ENCODE measurements around the gene TENM4.

TENM4 gene

DNA sequence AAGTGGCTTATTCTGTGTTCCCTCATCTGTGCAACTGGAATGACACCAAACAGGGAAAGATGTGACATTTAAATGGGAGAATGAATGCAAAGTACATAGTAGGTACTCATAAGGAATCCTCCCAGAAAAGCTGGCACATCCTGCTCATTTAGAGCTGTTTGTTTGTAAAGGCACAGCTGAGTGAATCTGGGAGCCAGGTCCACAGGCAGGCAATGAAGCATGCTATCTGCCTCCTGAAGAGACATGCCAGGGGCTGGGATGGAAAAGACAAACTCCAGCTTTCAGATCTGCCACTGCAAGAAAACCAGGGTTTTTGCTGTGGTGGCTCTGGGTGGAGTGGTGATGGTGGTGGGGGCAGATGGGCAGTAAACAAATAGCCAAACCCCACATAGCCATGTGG lies 150.1 kb downstream of the TENM4 start:
- no peak for DNase-seq

- no peak for DNase-seq
These were observed 152.9 kb downstream of the TENM4 start for GRCh38 chr11:79287952-79288351.

- DNase-seq: no peak
These were observed 155.1 kb downstream of the TENM4 start for GRCh38 chr11:79285756-79286155.

DNA sequence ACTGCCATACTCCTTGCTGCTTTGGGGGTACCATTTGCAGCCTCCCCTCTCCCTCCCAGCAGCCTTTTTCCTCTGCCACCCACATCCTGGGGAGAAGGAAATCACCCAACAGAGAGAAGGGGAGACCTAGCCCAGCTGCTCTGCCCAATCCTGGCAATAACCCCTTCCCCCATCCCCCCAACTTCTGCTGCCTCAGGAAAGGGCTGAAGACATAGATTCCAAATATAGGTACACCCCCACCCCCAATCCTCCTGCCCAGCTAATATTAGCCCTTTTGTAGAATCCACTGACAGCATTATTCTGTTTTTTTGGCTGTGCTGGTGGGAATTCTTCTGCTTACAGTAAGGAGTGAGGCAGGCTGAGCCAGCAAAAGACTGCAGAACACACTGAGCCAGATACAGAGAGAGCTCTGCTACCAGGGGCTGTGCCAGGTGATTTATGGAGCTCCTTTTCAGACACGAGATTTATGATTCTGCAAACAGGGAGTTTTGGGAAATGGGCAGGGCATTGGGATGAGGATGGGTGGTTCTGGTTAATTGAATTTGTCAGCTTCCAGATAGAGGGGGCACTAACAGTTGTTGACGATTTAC lies 164.0 kb downstream of the TENM4 start:
- DNase-seq: no peak

- no peak for DNase-seq
These were observed 166.0 kb downstream of the TENM4 start for GRCh38 chr11:79274636-79275331.

- no peak for DNase-seq
These were observed 167.0 kb downstream of the TENM4 start for GRCh38 chr11:79273781-79274180.

GRCh38 chr11:79269611-79270307 lies 171.1 kb downstream of the TENM4 start:
- no peak for DNase-seq

DNA sequence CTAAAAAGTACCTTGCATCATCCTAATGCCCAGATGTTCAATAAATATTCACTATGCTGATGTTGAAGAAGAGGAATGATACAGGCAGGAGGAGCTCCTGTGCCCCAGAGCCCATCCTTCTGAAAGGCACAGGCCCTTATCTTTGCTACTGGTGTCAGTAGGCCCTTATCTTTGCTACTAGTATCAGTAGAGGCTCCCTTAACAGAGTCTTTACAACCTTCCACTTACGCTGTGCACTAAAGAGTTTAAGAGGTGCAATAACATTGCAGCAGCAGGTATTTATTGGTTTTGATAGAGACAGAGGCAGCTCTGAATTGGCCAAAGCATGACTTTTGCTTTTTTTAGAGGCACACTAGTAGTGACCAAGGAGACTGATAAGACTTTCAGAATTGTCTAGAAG lies 174.4 kb downstream of the TENM4 start:
- DNase-seq: no peak

GRCh38 chr11:79265756-79266322 lies 175.0 kb downstream of the TENM4 start:
- DNase-seq: no peak

DNA sequence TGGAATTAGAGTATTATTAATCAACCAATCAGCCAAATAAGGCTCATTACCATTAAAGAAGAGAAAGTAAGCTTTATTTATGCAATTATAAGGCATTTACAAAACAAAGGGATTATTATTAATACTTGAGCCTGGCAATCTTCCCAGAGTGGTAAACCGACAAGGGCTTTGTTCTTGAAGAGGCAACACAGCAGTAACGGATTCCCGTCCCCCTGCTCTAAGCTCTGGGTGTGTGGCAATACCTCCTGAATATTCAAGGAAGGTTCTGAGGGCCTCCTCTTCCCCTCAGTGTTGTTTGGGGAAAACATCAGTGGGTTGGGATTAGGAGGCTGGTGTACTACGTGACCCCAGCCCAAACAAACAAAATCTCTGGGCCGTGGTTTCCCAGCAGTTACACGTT lies 176.5 kb downstream of the TENM4 start:
- no peak for DNase-seq

DNA sequence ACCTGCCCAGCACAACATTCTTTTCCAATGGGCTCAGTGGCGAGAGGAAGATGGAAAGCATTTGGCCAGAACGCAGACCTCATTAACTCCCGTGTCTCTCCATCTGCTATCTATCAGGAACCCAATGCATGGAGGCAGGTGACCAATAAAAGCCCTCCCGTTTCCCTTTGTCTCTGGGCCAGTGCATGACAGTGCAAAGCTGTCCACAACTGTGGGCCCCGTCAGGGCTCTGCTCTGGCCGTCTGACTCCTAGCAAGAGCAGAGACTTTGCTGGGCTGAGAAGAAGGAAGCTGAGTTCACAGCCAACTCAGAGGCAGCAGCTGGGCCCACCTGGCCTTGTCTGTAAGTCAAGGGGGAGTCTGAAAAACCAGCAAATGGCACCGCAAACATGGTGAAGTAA lies 177.8 kb downstream of the TENM4 start:
- no peak for DNase-seq

GRCh38 chr11:79262221-79262620 lies 178.6 kb downstream of the TENM4 start:
- no peak for DNase-seq

GRCh38 chr11:79261684-79262083 lies 179.1 kb downstream of the TENM4 start:
- DNase-seq: no peak

- no peak for DNase-seq
These were observed 181.0 kb downstream of the TENM4 start for GRCh38 chr11:79259800-79260199.

DNA sequence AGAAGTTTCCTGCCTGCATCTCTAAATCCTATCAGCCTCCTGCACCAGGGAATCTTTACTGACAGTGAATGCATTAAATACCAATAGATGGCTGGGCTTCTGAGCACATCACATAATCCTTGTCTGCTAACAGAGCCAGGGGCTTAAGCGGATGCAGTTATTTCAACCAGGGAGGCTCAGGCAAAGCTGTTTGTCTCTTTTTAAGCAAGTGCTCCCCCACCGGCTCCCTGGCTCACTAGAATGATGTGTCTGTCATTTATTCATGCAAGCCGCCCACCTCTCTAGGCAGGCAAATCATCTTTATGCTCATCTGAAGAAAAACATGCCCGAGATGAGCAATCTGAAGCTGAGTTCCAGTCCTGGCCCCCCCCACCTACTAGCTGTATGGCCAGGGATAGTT lies 182.3 kb downstream of the TENM4 start:
- no peak for DNase-seq

GRCh38 chr11:79255965-79256364 lies 184.9 kb downstream of the TENM4 start:
- DNase-seq: no peak

GRCh38 chr11:79253280-79253679 lies 187.6 kb downstream of the TENM4 start:
- DNase-seq: no peak

GRCh38 chr11:79249295-79249993 lies 191.4 kb downstream of the TENM4 start:
- DNase-seq: no peak

- no peak for DNase-seq
These were observed 196.0 kb downstream of the TENM4 start for GRCh38 chr11:79244798-79245197.

DNA sequence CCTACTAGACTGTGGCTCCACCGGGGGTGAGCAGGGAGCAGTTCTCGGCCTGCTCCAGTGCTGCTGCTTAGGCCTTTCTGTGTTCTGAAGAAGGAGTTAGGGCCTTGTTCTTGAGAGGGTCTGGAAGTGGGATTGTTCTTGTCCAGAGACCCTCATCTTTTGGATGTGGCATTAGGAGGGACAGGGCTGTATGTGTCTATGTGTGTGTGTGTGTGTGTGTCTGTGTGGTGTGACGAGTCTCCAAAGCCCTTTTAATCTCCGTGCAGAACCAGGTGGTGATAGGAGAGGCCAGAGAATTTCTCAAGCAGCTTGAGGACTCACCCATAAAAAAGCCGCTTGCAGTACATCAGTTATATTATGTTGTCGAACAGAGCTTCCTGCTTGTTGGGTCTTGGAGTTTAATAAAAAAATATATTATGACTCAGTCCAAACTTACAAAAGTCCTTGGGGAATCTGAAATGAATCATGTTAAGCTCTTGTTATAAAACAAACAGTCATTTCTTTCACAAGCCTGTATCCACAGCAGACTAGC lies 196.5 kb downstream of the TENM4 start:
- DNase-seq: no peak

DNA sequence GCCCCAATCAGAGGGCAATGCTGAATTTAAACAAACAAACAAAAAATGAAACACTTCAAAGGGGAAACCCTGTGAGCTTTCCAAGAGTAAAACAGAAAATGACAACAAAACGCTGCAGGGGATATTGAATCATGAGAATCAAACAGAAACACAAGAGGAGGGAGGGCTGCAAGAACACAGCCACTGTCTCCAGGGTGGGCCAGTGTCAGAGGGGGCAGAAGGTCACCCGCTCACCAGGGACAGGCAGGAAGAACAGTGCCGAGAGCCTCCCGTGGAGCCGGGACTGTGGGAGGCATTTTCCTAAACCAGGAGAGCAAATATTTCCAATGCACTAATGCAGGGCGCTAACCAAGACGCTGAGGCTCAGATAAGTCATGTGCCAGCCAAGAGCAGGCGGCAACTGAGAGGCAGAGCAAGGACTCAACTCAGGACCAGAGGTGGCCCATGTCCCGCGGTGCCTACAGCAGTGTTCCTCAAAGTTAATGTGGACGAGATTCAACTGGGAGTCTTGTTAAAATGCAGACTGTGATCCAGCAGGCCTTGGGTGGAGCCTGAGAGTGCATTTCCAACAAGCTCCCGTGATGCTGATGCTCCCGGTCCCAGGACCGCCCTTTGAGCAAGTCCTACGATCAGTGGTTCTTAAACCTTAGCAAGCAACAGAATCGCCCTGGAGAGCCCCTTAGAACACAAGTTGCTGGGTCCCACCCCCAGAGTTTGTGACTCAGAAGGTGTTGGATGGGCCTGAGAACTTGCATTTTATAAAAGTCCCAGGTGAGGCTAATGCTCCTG lies 197.2 kb downstream of the TENM4 start:
- no peak for DNase-seq

- DNase-seq: no peak
These were observed 198.2 kb downstream of the TENM4 start for GRCh38 chr11:79242616-79243015.

Data from KG1 (cell line).